ENCODE measurements around the gene KLHDC10. TPM values are rescaled to one million over a fixed set of nuclear protein-coding genes. Genes with fewer than 3 reads are reported as not detected.

Gene KLHDC10
- total RNA-seq, 2 experiments from 2014 or later: 7.0 to 8.8 TPM

GRCh38 chr7:130150587-130150986 lies 80.3 kb downstream of the KLHDC10 start:
- no peaks in the 10 kb centered on the region for H3K9me3 Mint-ChIP-seq
- CTCF ChIA-PET: no interaction called here
- Histone ChIP-seq H3K27me3 (ENCODE audit: control insufficient read depth in 1 of 2, insufficient read depth in 2 of 2, low read length in 2 of 2) (no peaks in the 10 kb centered on the region), H3K27ac (ENCODE audit: low read depth in 1 of 2, low read length in 2 of 2) (no peak overlapping the region), H3K4me1 (ENCODE audit: insufficient read depth, low read length) (peaks cover 15% of the 10 kb centered on the region), H3K4me3 (ENCODE audit: low read length) (no peak overlapping the region), H3K9me3 (ENCODE audit: control insufficient read depth in 1 of 2, insufficient read depth in 1 of 2, low read length in 2 of 2) (peaks cover 0 to 27% of the 10 kb centered on the region in 2 experiments), H3K36me3 (ENCODE audit: insufficient read depth, low read length) (no peaks in the 10 kb centered on the region)
- H3K4me1 Mint-ChIP-seq (ENCODE audit: low read depth): no peaks in the 10 kb centered on the region
- POLR2A ChIA-PET: interaction anchor here (0.6 to 0.7 kb wide), 2 partner anchors 68 to 91 kb away, joined by 3 to 4 read pairs; no protein-coding TSS in a partner anchor
- H3K27me3 Mint-ChIP-seq: no peaks in the 10 kb centered on the region
- H3K36me3 Mint-ChIP-seq (ENCODE audit: low read depth): no peaks in the 10 kb centered on the region
- DNase-seq (no peak), ATAC-seq (ENCODE audit: poor library complexity) (no peak)
- intact Hi-C loops (cut with DNase I, micrococcal nuclease): no loop called here
- no peak overlapping the region for H3K4me3 Mint-ChIP-seq
- TF ChIP-seq CTCF (IDR thresholded peaks at IDR 0.05): no peak
- no peak overlapping the region for H3K27ac Mint-ChIP-seq

- Mint-ChIP-seq H3K9me3 (no peaks in the 10 kb centered on the region), H3K36me3 (ENCODE audit: low read depth) (no peaks in the 10 kb centered on the region), H3K4me3 (no peak overlapping the region), H3K27ac (no peak overlapping the region), H3K27me3 (no peaks in the 10 kb centered on the region), H3K4me1 (ENCODE audit: low read depth) (no peaks in the 10 kb centered on the region)
- ChIA-PET CTCF (no interaction called here), POLR2A (no interaction called here)
- Histone ChIP-seq H3K36me3 (ENCODE audit: insufficient read depth, low read length) (no peaks in the 10 kb centered on the region), H3K27me3 (ENCODE audit: control insufficient read depth in 1 of 2, insufficient read depth in 2 of 2, low read length in 2 of 2) (no peaks in the 10 kb centered on the region), H3K4me1 (ENCODE audit: insufficient read depth, low read length) (peaks cover 15% of the 10 kb centered on the region), H3K9me3 (ENCODE audit: control insufficient read depth in 1 of 2, insufficient read depth in 1 of 2, low read length in 2 of 2) (peaks cover 4 to 40% of the 10 kb centered on the region in 2 experiments), H3K27ac (ENCODE audit: low read depth in 1 of 2, low read length in 2 of 2) (no peak overlapping the region), H3K4me3 (ENCODE audit: low read length) (no peak overlapping the region)
- ATAC-seq (ENCODE audit: poor library complexity): peak; percentile 64
- DNase-seq: peak in 7 of 14 experiments; percentile 8 to 76 (median 44)
- intact Hi-C loops (cut with DNase I, micrococcal nuclease): no loop called here
- no peak for TF ChIP-seq CTCF (IDR thresholded peaks at IDR 0.05)
Measured at GRCh38 chr7:130151591-130152492, 81.5 kb downstream of the KLHDC10 start.

GRCh38 chr7:130152493-130153210 lies 82.3 kb downstream of the KLHDC10 start:
- Mint-ChIP-seq H3K36me3 (ENCODE audit: low read depth) (no peaks in the 10 kb centered on the region), H3K4me1 (ENCODE audit: low read depth) (no peaks in the 10 kb centered on the region), H3K4me3 (no peak overlapping the region), H3K9me3 (no peaks in the 10 kb centered on the region), H3K27me3 (no peaks in the 10 kb centered on the region), H3K27ac (no peak overlapping the region)
- Histone ChIP-seq H3K27ac (ENCODE audit: low read depth in 1 of 2, low read length in 2 of 2) (no peak overlapping the region), H3K4me3 (ENCODE audit: low read length) (no peak overlapping the region), H3K27me3 (ENCODE audit: control insufficient read depth in 1 of 2, insufficient read depth in 2 of 2, low read length in 2 of 2) (no peaks in the 10 kb centered on the region), H3K9me3 (ENCODE audit: control insufficient read depth in 1 of 2, insufficient read depth in 1 of 2, low read length in 2 of 2) (peaks cover 9 to 48% of the 10 kb centered on the region in 2 experiments), H3K36me3 (ENCODE audit: insufficient read depth, low read length) (no peaks in the 10 kb centered on the region), H3K4me1 (ENCODE audit: insufficient read depth, low read length) (peaks cover 15% of the 10 kb centered on the region)
- intact Hi-C loops (cut with DNase I, micrococcal nuclease): no loop called here
- no peak for TF ChIP-seq CTCF (IDR thresholded peaks at IDR 0.05)
- ATAC-seq (ENCODE audit: poor library complexity) (no peak), DNase-seq (peak in 1 of 14 experiments; percentile 28)
- ChIA-PET POLR2A (interaction anchor here (1.1 kb wide), 1 partner anchor 11 kb away, joined by 4 read pairs; no protein-coding TSS in a partner anchor), CTCF (no interaction called here)
